K562 (cell line): Measurements from ENCODE around the gene DDX54. TPM values are rescaled to one million over a fixed set of nuclear protein-coding genes. Genes with fewer than 3 reads are reported as not detected.

Experiments used
- ATAC-seq: fragments of 200-7000 bp; cut with Tn5 transposase; 3 replicates; pipeline ENCODE4 v1.9.1; 2020; ENCODE audit warnings: moderate library complexity
- BruUV-seq: library from RNA; stranded (reverse); fragments of 400-500 nt; replicated peaks from 2 replicates; lab custom pipeline; 2021; lab: Mats Ljungman, UMichigan
- CTCF ChIA-PET: fragments of 300-600 bp; formaldehyde crosslinking; extraction: SDS; loops from one replicate; lab custom pipeline; 2021; ENCODE audit warnings: low intra/inter-chr PET ratio; lab: Yijun Ruan, JAX
- POLR2A ChIA-PET: fragments of 300-600, 350-650 bp; sonication (Branson Sonifier 250); formaldehyde crosslinking; extraction: SDS; loops from one replicate; lab custom pipeline; 2021; ENCODE audit warnings: antibody characterized with exemption, inconsistent platforms; lab: Yijun Ruan, JAX
- DNase-seq, 4 experiments: peaks; one replicate each; pipeline versions ENCODE4 v3.0.0 to v3.0.0-alpha.2; 2011 to 2018; ENCODE audit warnings: low spot score in 3 of 4, mixed read lengths in 3 of 4; ENCODE audit errors: extremely low read depth in 1 of 4
- FAIRE-seq: peaks from 2 replicates; lab custom pipeline; 2011; peaks lifted over from hg19 to GRCh38; lab: Jason Lieb, UNC
- H2AFZ ChIP-seq: 2 replicates; pipeline ENCODE4 v1.6.0; 2011; ENCODE audit warnings: low read depth, low read length, control low read depth, inconsistent platforms
- H3K27ac ChIP-seq: fragments of 200-600 bp; 3 replicates; pipeline ENCODE4 v1.8.0; 2011; ENCODE audit warnings: low read depth, mild to moderate bottlenecking, control low read depth, inconsistent platforms, low read length, moderate library complexity, mixed read lengths; ENCODE audit errors: extremely low read depth
- H3K27me3 ChIP-seq, 2 experiments: fragments of 300-600 bp in 1 of 2; 2 replicates in 1 of 2; 3 replicates in 1 of 2; pipeline versions ENCODE4 v1.6.0 to v1.8.0; 2011; ENCODE audit warnings: inconsistent platforms in 2 of 2, low read length in 2 of 2, mild to moderate bottlenecking in 1 of 2, mixed read lengths in 1 of 2, moderate library complexity in 1 of 2; ENCODE audit not compliant: control insufficient read depth in 2 of 2, insufficient read depth in 2 of 2
- H3K36me3 ChIP-seq: fragments of 300-600 bp; 3 replicates; pipeline ENCODE4 v1.8.0; 2011; ENCODE audit warnings: mild to moderate bottlenecking, low read length, inconsistent platforms; ENCODE audit not compliant: control insufficient read depth, insufficient read depth
- H3K4me1 ChIP-seq, 2 experiments: fragments of 200-600 bp in 1 of 2; replicated peaks in 1 of 2; 2 replicates in 1 of 2; 3 replicates in 1 of 2; pipeline versions ENCODE4 v1.5.1 to v1.8.0; 2011; ENCODE audit warnings: inconsistent platforms in 2 of 2, low read length in 2 of 2, mild to moderate bottlenecking in 1 of 2, mixed read lengths in 1 of 2, moderate library complexity in 1 of 2; ENCODE audit not compliant: control insufficient read depth in 2 of 2, insufficient read depth in 2 of 2
- H3K4me2 ChIP-seq: 2 replicates; pipeline ENCODE4 v1.6.1; 2011; ENCODE audit warnings: low read length, control low read depth, inconsistent platforms, mixed read lengths; ENCODE audit not compliant: insufficient read depth
- H3K4me3 ChIP-seq: fragments of 200-600 bp; sonication (generic), shearing (Covaris generic); 2 replicates; pipeline ENCODE4 v1.5.1; 2016; ENCODE audit warnings: control low read depth, inconsistent platforms
- H3K79me2 ChIP-seq: fragments of 200-600 bp; 3 replicates; pipeline ENCODE4 v1.8.0; 2011; ENCODE audit warnings: low read length, inconsistent platforms; ENCODE audit not compliant: control insufficient read depth, insufficient read depth
- H3K9ac ChIP-seq, 2 experiments: 2 replicates each; pipeline versions ENCODE4 v1.6.0 to v1.6.1; 2011; ENCODE audit warnings: low read depth in 2 of 2, low read length in 2 of 2, control low read depth in 1 of 2, inconsistent platforms in 1 of 2, mild to moderate bottlenecking in 1 of 2, mixed read lengths in 1 of 2; ENCODE audit not compliant: insufficient read depth in 1 of 2
- H3K9me1 ChIP-seq: one replicate; pipeline ENCODE4 v1.6.0; 2011; ENCODE audit warnings: inconsistent platforms, mild to moderate bottlenecking, low read length, moderate library complexity; ENCODE audit not compliant: control insufficient read depth, insufficient read depth
- H3K9me3 ChIP-seq: replicated peaks from 2 replicates; pipeline ENCODE4 v1.5.1; 2011; ENCODE audit warnings: low read depth, low read length, inconsistent platforms; ENCODE audit not compliant: control insufficient read depth, insufficient read depth
- H4K20me1 ChIP-seq: replicated peaks from 2 replicates; pipeline ENCODE4 v1.6.1; 2011; ENCODE audit warnings: low read length, inconsistent platforms, mixed read lengths; ENCODE audit not compliant: control insufficient read depth, insufficient read depth
- ARID1B ChIP-seq: fragments of 450-650 bp; IDR thresholded peaks from 2 replicates; pipeline ENCODE4 v1.6.1; 2016; ENCODE audit warnings: antibody characterized with exemption, mild to moderate bottlenecking, inconsistent platforms
- DIDO1 ChIP-seq: fragments of 450-650 bp; IDR thresholded peaks from 2 replicates; pipeline ENCODE4 v1.6.1; 2016; ENCODE audit warnings: low read depth, missing biosample characterization, missing genetic modification characterization
- DPF2 ChIP-seq: fragments of 450-650 bp; IDR thresholded peaks from 2 replicates; pipeline ENCODE4 v1.6.1; 2016
- EGR1 ChIP-seq: fragments of 450-650 bp; conservative IDR thresholded peaks from 2 replicates; pipeline ENCODE4 v1.6.1; 2017; ENCODE audit warnings: mild to moderate bottlenecking
- HLTF ChIP-seq: fragments of 450-650 bp; IDR thresholded peaks from 2 replicates; pipeline ENCODE4 v1.6.1; 2016
- ID3 ChIP-seq, 2 experiments: fragments of 250-450 bp in 1 of 2; fragments of 450-650 bp in 1 of 2; sonication (Bioruptor Pico) in 1 of 2; IDR thresholded peaks; 2 replicates each; pipeline versions ENCODE4 v1.6.1 to v1.8.0; 2016 to 2021; ENCODE audit warnings: mild to moderate bottlenecking in 2 of 2, moderate library complexity in 2 of 2, missing compliant biosample characterization in 1 of 2, missing genetic modification characterization in 1 of 2
- KLF10 ChIP-seq: fragments of 250-450 bp; sonication (Bioruptor Pico); IDR thresholded peaks from 2 replicates; pipeline ENCODE4 v1.6.1; 2021; ENCODE audit warnings: matching md5 sums
- NFXL1 ChIP-seq: fragments of 450-650 bp; formaldehyde crosslinking; IDR thresholded peaks from 2 replicates; pipeline ENCODE4 v1.4.0; 2021; ENCODE audit warnings: mild to moderate bottlenecking
- NR2C1 ChIP-seq, 2 experiments: fragments of 450-650 bp; IDR thresholded peaks; 2 replicates each; pipeline ENCODE4 v1.6.1; 2017; ENCODE audit warnings: mild to moderate bottlenecking in 2 of 2, antibody characterized with exemption in 1 of 2, inconsistent platforms in 1 of 2, missing compliant biosample characterization in 1 of 2, missing genetic modification characterization in 1 of 2
- RNF219 ChIP-seq: fragments of 250-450 bp; sonication (Bioruptor Pico); IDR thresholded peaks from 2 replicates; pipeline ENCODE4 v1.5.0; 2022; ENCODE audit warnings: mild to moderate bottlenecking
- SREBF1 ChIP-seq: fragments of 150-350 bp; IDR thresholded peaks from 2 replicates; pipeline ENCODE4 v1.6.1; 2014; ENCODE audit warnings: antibody characterized with exemption, low read depth, low read length, borderline replicate concordance
- TEAD1 ChIP-seq, 2 experiments: fragments of 450-650 bp in 1 of 2; sonication (generic) in 1 of 2; formaldehyde crosslinking; IDR thresholded peaks; 2 replicates each; pipeline versions ENCODE4 v1.4.0 to v1.8.0; 2020 to 2022; ENCODE audit warnings: mild to moderate bottlenecking in 2 of 2, missing genetic modification reagents in 1 of 2
- TEAD4 ChIP-seq, 2 experiments: sonication (generic) in 1 of 2; formaldehyde crosslinking in 1 of 2; IDR thresholded peaks; 2 replicates each; pipeline versions ENCODE4 v1.6.1 to v1.8.0; 2012 to 2022; ENCODE audit warnings: borderline replicate concordance in 1 of 2, inconsistent platforms in 1 of 2, low read length in 1 of 2, mild to moderate bottlenecking in 1 of 2, missing genetic modification reagents in 1 of 2
- TRIM24 ChIP-seq, 2 experiments: fragments of 450-650 bp; IDR thresholded peaks; 2 replicates each; pipeline ENCODE4 v1.6.1; 2016
- TRIM28 ChIP-seq: fragments of 450-650 bp; IDR thresholded peaks from 2 replicates; pipeline ENCODE4 v1.6.1; 2017
- XRCC4 ChIP-seq: IDR thresholded peaks from one replicate; pipeline ENCODE4 v1.6.1; 2011; ENCODE audit not compliant: insufficient read depth, insufficient read length; ENCODE audit errors: extremely low read depth
- ZFX ChIP-seq: sonication (generic); formaldehyde crosslinking; IDR thresholded peaks from 2 replicates; pipeline ENCODE4 v1.8.0; 2022; ENCODE audit warnings: mild to moderate bottlenecking, missing genetic modification reagents, moderate library complexity
- ZNF384 ChIP-seq: IDR thresholded peaks from 2 replicates; pipeline ENCODE4 v1.6.1; 2012; ENCODE audit warnings: low read depth, low read length, improper control_type of control experiment
- WGBS: fragments of 100-300 bp; shearing (Covaris generic); methylation state at CpG from one replicate; pipeline ENCODE4 v1.1.6; 2016; ENCODE audit warnings: low coverage, mixed read lengths; ENCODE audit not compliant: insufficient coverage; ENCODE audit errors: missing lambda C conversion rate; 5-methylcytosine and 5-hydroxymethylcytosine counted together
- in situ Hi-C: fragments of 300-500 bp; cut with MboI; formaldehyde crosslinking; loops from 4 replicates; pipeline ENCODE4 v1.15.0; 2018; ENCODE audit warnings: inconsistent platforms, mixed read lengths
- intact Hi-C: fragments of 100-400 bp; cut with micrococcal nuclease; formaldehyde crosslinking; loops from 2 replicates; pipeline ENCODE4 v1.14.2; 2022
- polyA plus RNA-seq, 8 experiments: library from polyadenylated mRNA; depleted of rRNA in 4 of 8; stranded (reverse) in 5 of 8; unstranded in 3 of 8; fragments of >200 nt; fragmentation: Nextera tagmentation in 2 of 8; fragmentation: Illumina TruSeq in 1 of 8; extraction: Ambion mirVana in 2 of 8; extraction: Trizol in 1 of 8; gene quantifications; 2 replicates each; pipeline versions ENCODE4 v1.2.1 to v1.2.3, GENCODE V29; 2011 to 2014; ENCODE audit warnings: inconsistent platforms in 1 of 8, missing spikeins in 1 of 8
- total RNA-seq, 7 experiments: library from RNA; depleted of rRNA in 6 of 7; stranded (reverse); fragments of >200 nt in 6 of 7; fragmentation: Illumina TruSeq in 2 of 7; extraction: Trizol in 2 of 7; gene quantifications; 2 replicates each; pipeline versions ENCODE4 v1.2.1 to v1.2.3, GENCODE V29; 2011 to 2021; ENCODE audit warnings: low replicate concordance in 1 of 7

Gene DDX54
- total and polyA plus RNA-seq, 9 of the 15 experiments (the other 6 are each of a cell fraction or from before 2014, with no cell fraction given), result 1.4 to 135 (median 51.4) TPM

DNA sequence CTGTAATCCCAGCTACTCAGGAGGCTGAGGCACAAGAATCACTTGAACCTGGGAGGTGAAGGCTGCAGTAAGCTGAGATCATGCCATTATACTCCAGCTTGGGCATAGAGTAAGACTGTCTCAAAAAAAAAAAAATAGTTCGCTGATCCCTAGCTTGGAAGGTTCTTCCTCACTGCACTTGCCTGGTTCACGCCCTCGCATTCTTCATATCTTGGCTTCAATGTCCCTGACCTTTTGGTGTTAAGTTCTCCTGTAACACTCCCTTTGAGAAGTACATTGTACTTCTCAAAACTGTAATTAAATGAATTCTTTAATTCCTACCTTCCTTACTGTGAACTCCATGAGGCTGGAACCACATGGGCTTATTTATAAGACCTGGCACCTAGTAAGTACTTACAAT lies 19.5 kb upstream of the DDX54 start:
- ATAC-seq (peak; percentile 64), DNase-seq (peak in 2 of 4 experiments; percentile 13 to 59), FAIRE-seq (peak; percentile 76)
- BruUV-seq, result no TSS peak
- H3K4me1 ChIP-seq, result peaks cover 27 to 29% of the 10 kb centered on the region in 2 experiments
- H3K9me1 ChIP-seq, result no peaks in the 10 kb centered on the region
- H3K27me3 ChIP-seq, result no peaks in the 10 kb centered on the region
- no peaks in the 10 kb centered on the region for H3K9me3 ChIP-seq
- H2AFZ ChIP-seq, result peak overlapping the region; percentile 83
- in situ Hi-C loops, result no loop called here
- no peaks in the 10 kb centered on the region for H4K20me1 ChIP-seq
- H3K4me3 ChIP-seq, result no peak overlapping the region
- no peaks in the 10 kb centered on the region for H3K36me3 ChIP-seq
- ChIA-PET POLR2A (interaction anchor here (1.4 kb wide), 1 partner anchor 17 kb away, joined by 8 read pairs; the partner anchor contains the start of gene TPCN1), CTCF (no interaction called here)
- H3K4me2 ChIP-seq, result peak overlapping the region; percentile 23; the same call in 1 of the 2 replicates
- H3K9ac ChIP-seq, result peak overlapping the region; percentile 26 to 35; a peak in 1 of 4 replicates
- H3K27ac ChIP-seq, result peak overlapping the region; percentile 23; the same call in 2 of the 3 replicates
- WGBS, result 14% methylated on average over 3 of the region's 3 CpGs
- H3K79me2 ChIP-seq, result no peaks in the 10 kb centered on the region
- intact Hi-C loops, result no loop called here
- TF ChIP-seq ARID1B, result 0 out of 2 replicates have a peak, but pooled peaks have one; percentile 7
- TF ChIP-seq XRCC4, result no peak
- peak; percentile 35; the same call in 1 of the 2 replicates for TF ChIP-seq DPF2
- TF ChIP-seq HLTF, result no peak
- peak; percentile 27; the same call in 1 of the 2 replicates for TF ChIP-seq TRIM28
- TF ChIP-seq ZNF384, result 0 out of 2 replicates have a peak, but pooled peaks have one; percentile 6
- TF ChIP-seq TRIM24 (IDR thresholded peaks at IDR 0.05), result peak; percentile 12 to 27; a peak in 2 of 4 replicates
- TF ChIP-seq KLF10 (CRISPR knock-in tag), result no peak
- no peak for TF ChIP-seq DIDO1 (tag)
- no peak for TF ChIP-seq ID3 (CRISPR knock-in tag; IDR thresholded peaks at IDR 0.05)
- TF ChIP-seq ID3 (tag; IDR thresholded peaks at IDR 0.05), result peak; percentile 75
- TF ChIP-seq RNF219 (CRISPR knock-in tag), result no peak
- TF ChIP-seq SREBF1, result no peak
- no peak for TF ChIP-seq NFXL1 (CRISPR knock-in tag)
- 0 out of 2 replicates have a peak, but pooled peaks have one; percentile 23 for TF ChIP-seq NR2C1 (IDR thresholded peaks at IDR 0.05)
- TF ChIP-seq NR2C1 (tag; IDR thresholded peaks at IDR 0.05), result peak; percentile 66; the same call in 1 of the 2 replicates
- no peak for TF ChIP-seq ZFX (CRISPR knock-in tag)
- TF ChIP-seq TEAD4 (IDR thresholded peaks at IDR 0.05; ENCODE audit: low read length), result no peak
- TF ChIP-seq TEAD4 (CRISPR knock-in tag; IDR thresholded peaks at IDR 0.05; ENCODE audit: borderline replicate concordance), result no peak
- peak; percentile 74 for TF ChIP-seq EGR1
- TF ChIP-seq TEAD1 (CRISPR knock-in tag; IDR thresholded peaks at IDR 0.05), result 0 out of 4 replicates have a peak, but pooled peaks of 1 of the 2 experiments have one; percentile 23
